HG03025 (cell line): Measurements from ENCODE around the gene DPP6.
"Not testable (repeated sequence)": the region's sequence is repeated elsewhere in the genome, so short reads cannot be mapped to it uniquely, and the experiment has no call there.

Source experiments
- ATAC-seq: cut with Tn5 transposase; IDR thresholded peaks from one replicate; pipeline ENCODE4 v1.9.1; 2021; ENCODE audit warnings: mild to moderate bottlenecking, moderate library complexity; ENCODE audit not compliant: unreplicated experiment, low FRiP score

Gene DPP6

GRCh38 chr7:154145922-154146706 lies 93.9 kb downstream of the DPP6 start:
- ATAC-seq = not testable (repeated sequence)

GRCh38 chr7:154146707-154147038 lies 94.5 kb downstream of the DPP6 start:
- not testable (repeated sequence) for ATAC-seq

GRCh38 chr7:154148791-154149516 lies 96.8 kb downstream of the DPP6 start:
- not testable (repeated sequence) for ATAC-seq

GRCh38 chr7:154150656-154151055 lies 98.5 kb downstream of the DPP6 start:
- ATAC-seq = not testable (repeated sequence)

GRCh38 chr7:154151306-154151705 lies 99.1 kb downstream of the DPP6 start:
- not testable (repeated sequence) for ATAC-seq

GRCh38 chr7:154155928-154156327 lies 103.7 kb downstream of the DPP6 start:
- ATAC-seq = not testable (repeated sequence)

- not testable (repeated sequence) for ATAC-seq
Observed at GRCh38 chr7:154162921-154163320, 110.7 kb downstream of the DPP6 start.

GRCh38 chr7:154163642-154164041 lies 111.4 kb downstream of the DPP6 start:
- not testable (repeated sequence) for ATAC-seq

- ATAC-seq = no peak
Observed at GRCh38 chr7:154167051-154167450, 114.9 kb downstream of the DPP6 start.

- no peak for ATAC-seq
Observed at GRCh38 chr7:154167807-154168206, 115.6 kb downstream of the DPP6 start.

- no peak for ATAC-seq
Observed at GRCh38 chr7:154171422-154171821, 119.2 kb downstream of the DPP6 start.

GRCh38 chr7:154172236-154172635 lies 120.0 kb downstream of the DPP6 start:
- ATAC-seq = no peak

- no peak for ATAC-seq
Observed at GRCh38 chr7:154177584-154177983, 125.4 kb downstream of the DPP6 start.

- ATAC-seq = no peak
Observed at GRCh38 chr7:154178895-154179294, 126.7 kb downstream of the DPP6 start.

GRCh38 chr7:154183482-154183881 lies 131.3 kb downstream of the DPP6 start:
- no peak for ATAC-seq

GRCh38 chr7:154183946-154184345 lies 131.7 kb downstream of the DPP6 start:
- no peak for ATAC-seq

- ATAC-seq = no peak
Observed at GRCh38 chr7:154186811-154187210, 134.6 kb downstream of the DPP6 start.

- ATAC-seq = no peak
Observed at GRCh38 chr7:154188330-154188729, 136.1 kb downstream of the DPP6 start.

GRCh38 chr7:154195266-154195665 lies 143.1 kb downstream of the DPP6 start:
- no peak for ATAC-seq

- no peak for ATAC-seq
Observed at GRCh38 chr7:154198481-154198880, 146.3 kb downstream of the DPP6 start.

- no peak for ATAC-seq
Observed at GRCh38 chr7:154200241-154200640, 148.0 kb downstream of the DPP6 start.

GRCh38 chr7:154202002-154202401 lies 149.8 kb downstream of the DPP6 start:
- no peak for ATAC-seq
